ENCODE results near the gene NTM.

Gene NTM

DNA sequence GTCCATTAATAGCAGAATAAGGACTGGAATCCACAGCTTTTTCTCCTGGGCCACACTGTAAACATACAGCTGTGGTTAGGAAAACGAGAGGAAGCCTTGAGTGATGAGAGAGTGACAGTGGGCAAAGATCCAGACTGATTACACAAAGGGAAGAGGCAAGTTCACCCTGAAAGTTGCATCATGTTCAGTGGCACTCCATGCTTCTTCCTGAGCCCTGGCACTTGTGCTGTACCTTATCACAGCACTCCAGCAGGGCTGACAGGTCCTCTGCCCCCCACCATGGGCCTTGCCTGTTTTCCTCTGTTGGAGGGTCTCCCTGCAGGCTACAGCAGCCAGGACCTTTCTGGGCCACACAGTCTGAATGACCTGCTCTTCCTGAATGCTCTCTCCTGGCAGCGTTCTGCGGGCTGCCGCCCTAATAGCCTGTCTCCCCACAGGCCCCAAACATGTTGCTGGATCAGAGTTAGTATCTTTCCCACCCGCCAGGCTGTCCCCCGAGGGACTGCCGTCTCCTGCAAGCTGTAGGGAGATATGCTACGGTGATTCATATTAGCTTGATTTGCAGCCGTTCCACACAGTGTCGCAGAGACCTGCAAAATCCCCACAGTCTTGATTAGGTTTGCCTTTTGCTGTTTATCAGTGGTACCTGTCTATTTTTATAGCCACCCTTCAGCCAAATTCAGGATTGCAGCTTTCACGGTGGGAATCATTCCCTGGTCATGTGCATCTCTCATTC lies 60.2 kb downstream of the NTM start:
- H3K4me3 ChIP-seq (ENCODE audit: low read length) = no peak overlapping the region
- TF ChIP-seq CTCF (conservative IDR thresholded peaks at IDR 0.05; ENCODE audit: low read length) = no peak
- DNase-seq (ENCODE audit: low read depth) = peak; percentile 5

GRCh38 chr11:131441051-131441810 lies 70.8 kb downstream of the NTM start:
- TF ChIP-seq CTCF (conservative IDR thresholded peaks at IDR 0.05; ENCODE audit: low read length) = no peak
- H3K4me3 ChIP-seq (ENCODE audit: low read length) = no peak overlapping the region
- no peak for DNase-seq (ENCODE audit: low read depth)

DNA sequence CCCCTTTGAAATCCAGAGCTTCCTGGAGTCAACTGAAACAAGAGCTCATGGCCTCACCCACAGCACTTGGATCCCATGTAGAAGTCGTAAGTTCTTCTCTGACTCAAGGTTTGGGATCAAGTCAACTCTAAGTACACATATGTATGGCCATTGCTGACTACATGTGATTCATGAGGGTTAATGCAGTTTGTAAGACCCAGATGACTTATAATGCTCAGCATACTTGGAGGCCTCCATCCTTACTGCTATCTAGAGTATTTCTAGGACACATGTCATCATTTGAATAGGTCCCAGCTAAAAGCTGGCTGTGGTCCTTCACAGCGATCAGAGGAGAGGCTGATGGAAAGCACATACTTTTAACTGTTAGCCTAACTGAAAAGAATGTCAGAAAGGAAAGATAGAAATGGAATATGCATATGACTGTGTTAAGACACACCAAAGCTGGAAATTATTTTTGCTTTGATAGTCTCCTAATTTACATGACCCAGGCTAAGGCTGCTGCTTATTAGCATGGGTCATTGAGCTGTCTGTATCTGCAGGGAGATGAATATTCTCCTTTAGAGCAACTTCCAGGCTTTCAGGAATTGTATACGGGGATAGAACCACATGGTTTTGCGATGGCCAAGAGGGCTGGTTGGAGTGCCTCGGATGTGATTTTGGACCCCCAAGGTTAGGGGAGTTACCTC lies 76.3 kb downstream of the NTM start:
- no peak for DNase-seq (ENCODE audit: low read depth)
- TF ChIP-seq CTCF (conservative IDR thresholded peaks at IDR 0.05; ENCODE audit: low read length) = no peak
- no peak overlapping the region for H3K4me3 ChIP-seq (ENCODE audit: low read length)

GRCh38 chr11:131447277-131447815 lies 76.9 kb downstream of the NTM start:
- no peak for TF ChIP-seq CTCF (conservative IDR thresholded peaks at IDR 0.05; ENCODE audit: low read length)
- H3K4me3 ChIP-seq (ENCODE audit: low read length) = no peak overlapping the region
- no peak for DNase-seq (ENCODE audit: low read depth)

DNA sequence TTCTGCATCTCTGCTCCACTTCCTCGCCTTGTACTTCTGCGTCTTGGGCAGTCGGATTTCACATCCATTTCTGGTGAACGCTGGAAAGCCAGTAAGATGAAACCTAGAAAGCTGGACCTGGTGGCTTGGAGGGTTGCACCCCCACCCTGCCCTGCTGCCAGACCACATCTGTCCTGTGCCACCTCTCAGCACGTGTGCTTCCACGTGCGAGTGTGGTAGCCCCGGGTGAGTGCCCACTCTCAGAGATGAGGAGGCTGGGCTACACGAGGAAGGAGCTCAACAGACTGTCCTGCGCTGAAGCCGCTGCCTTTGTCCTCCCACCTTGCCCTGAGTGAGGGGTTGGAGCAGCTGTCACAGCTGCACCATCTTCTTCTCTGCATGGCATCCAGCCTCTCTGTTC lies 77.5 kb downstream of the NTM start:
- no peak for DNase-seq (ENCODE audit: low read depth)
- no peak for TF ChIP-seq CTCF (conservative IDR thresholded peaks at IDR 0.05; ENCODE audit: low read length)
- no peak overlapping the region for H3K4me3 ChIP-seq (ENCODE audit: low read length)

- TF ChIP-seq CTCF (conservative IDR thresholded peaks at IDR 0.05; ENCODE audit: low read length) = no peak
- no peak for DNase-seq (ENCODE audit: low read depth)
- H3K4me3 ChIP-seq (ENCODE audit: low read length) = no peak overlapping the region
Measured at GRCh38 chr11:131449036-131450019, 78.9 kb downstream of the NTM start.
